ENCODE measurements around the gene METTL21A. TPM values are rescaled to one million over a fixed set of nuclear protein-coding genes. Genes with fewer than 3 reads are reported as not detected.
"Not testable (repeated sequence)": the region's sequence is repeated elsewhere in the genome, so short reads cannot be mapped to it uniquely, and the experiment has no call there.

The METTL21A gene
- total and polyA plus RNA-seq, 2 donors: 29.8 to 31.8 TPM

- no peaks in the 10 kb centered on the region for H3K36me3 ChIP-seq (ENCODE audit: control insufficient read depth in 2 of 2, insufficient read depth in 2 of 2, low read length in 1 of 2)
- no peak overlapping the region for H3K27ac ChIP-seq (ENCODE audit: low read depth in 1 of 2, low read length in 1 of 2)
- no peaks in the 10 kb centered on the region for H3K27me3 ChIP-seq (ENCODE audit: control insufficient read depth in 2 of 2, insufficient read depth in 1 of 2, low read length in 1 of 2)
- no peak overlapping the region for H3K4me3 ChIP-seq (ENCODE audit: low read length in 2 of 2)
- H3K9me3 ChIP-seq (ENCODE audit: control insufficient read depth in 2 of 2, insufficient read depth in 1 of 2, low read length in 1 of 2): no peaks in the 10 kb centered on the region
- no peak for DNase-seq (ENCODE audit: low read depth in 6 of 9, low spot score in 9 of 9)
- 96% methylated on average over 7 of the region's 7 CpGs for WGBS
- H3K4me1 ChIP-seq (ENCODE audit: control insufficient read depth in 2 of 2, insufficient read depth in 2 of 2, low read length in 2 of 2): no peaks in the 10 kb centered on the region
Measured at GRCh38 chr2:207660994-207661393, 35.8 kb upstream of the METTL21A start.

- no peaks in the 10 kb centered on the region for H3K4me1 ChIP-seq (ENCODE audit: control insufficient read depth in 2 of 2, insufficient read depth in 2 of 2, low read length in 2 of 2)
- 95% methylated on average over 4 of the region's 4 CpGs for WGBS
- no peaks in the 10 kb centered on the region for H3K9me3 ChIP-seq (ENCODE audit: control insufficient read depth in 2 of 2, insufficient read depth in 1 of 2, low read length in 1 of 2)
- H3K27me3 ChIP-seq (ENCODE audit: control insufficient read depth in 2 of 2, insufficient read depth in 1 of 2, low read length in 1 of 2): no peaks in the 10 kb centered on the region
- no peak overlapping the region for H3K4me3 ChIP-seq (ENCODE audit: low read length in 2 of 2)
- no peaks in the 10 kb centered on the region for H3K36me3 ChIP-seq (ENCODE audit: control insufficient read depth in 2 of 2, insufficient read depth in 2 of 2, low read length in 1 of 2)
- no peak overlapping the region for H3K27ac ChIP-seq (ENCODE audit: low read depth in 1 of 2, low read length in 1 of 2)
- DNase-seq (ENCODE audit: low read depth in 6 of 9, low spot score in 9 of 9): no peak
Measured at GRCh38 chr2:207658156-207658555, 33.0 kb upstream of the METTL21A start.

- 80% methylated on average over 4 of the region's 4 CpGs for WGBS
- Histone ChIP-seq H3K9me3 (ENCODE audit: control insufficient read depth in 2 of 2, insufficient read depth in 1 of 2, low read length in 1 of 2) (no peaks in the 10 kb centered on the region), H3K4me1 (ENCODE audit: control insufficient read depth in 2 of 2, insufficient read depth in 2 of 2, low read length in 2 of 2) (no peaks in the 10 kb centered on the region), H3K27ac (ENCODE audit: low read depth in 1 of 2, low read length in 1 of 2) (no peak overlapping the region), H3K4me3 (ENCODE audit: low read length in 2 of 2) (no peak overlapping the region), H3K36me3 (ENCODE audit: control insufficient read depth in 2 of 2, insufficient read depth in 2 of 2, low read length in 1 of 2) (no peaks in the 10 kb centered on the region), H3K27me3 (ENCODE audit: control insufficient read depth in 2 of 2, insufficient read depth in 1 of 2, low read length in 1 of 2) (no peaks in the 10 kb centered on the region)
- DNase-seq (ENCODE audit: low read depth in 6 of 9, low spot score in 9 of 9): no peak
Measured at GRCh38 chr2:207655000-207655399, 29.8 kb upstream of the METTL21A start.

GRCh38 chr2:207646582-207646981 is 21.4 kb upstream of the METTL21A start:
- DNase-seq (ENCODE audit: low read depth in 6 of 9, low spot score in 9 of 9); H3K27ac ChIP-seq (ENCODE audit: low read depth in 1 of 2, low read length in 1 of 2); H3K27me3 ChIP-seq (ENCODE audit: control insufficient read depth in 2 of 2, insufficient read depth in 1 of 2, low read length in 1 of 2); H3K36me3 ChIP-seq (ENCODE audit: control insufficient read depth in 2 of 2, insufficient read depth in 2 of 2, low read length in 1 of 2); H3K4me1 ChIP-seq (ENCODE audit: control insufficient read depth in 2 of 2, insufficient read depth in 2 of 2, low read length in 2 of 2); H3K4me3 ChIP-seq (ENCODE audit: low read length in 2 of 2); H3K9me3 ChIP-seq (ENCODE audit: control insufficient read depth in 2 of 2, insufficient read depth in 1 of 2, low read length in 1 of 2): not testable (repeated sequence)
- WGBS: 97% methylated on average over 7 of the region's 7 CpGs

- Histone ChIP-seq H3K4me1 (ENCODE audit: control insufficient read depth in 2 of 2, insufficient read depth in 2 of 2, low read length in 2 of 2) (no peaks in the 10 kb centered on the region), H3K36me3 (ENCODE audit: control insufficient read depth in 2 of 2, insufficient read depth in 2 of 2, low read length in 1 of 2) (no peaks in the 10 kb centered on the region), H3K9me3 (ENCODE audit: control insufficient read depth in 2 of 2, insufficient read depth in 1 of 2, low read length in 1 of 2) (peaks cover 0 to 8% of the 10 kb centered on the region in 2 donors)
Measured at GRCh38 chr2:207643892-207644291, 18.7 kb upstream of the METTL21A start.

GRCh38 chr2:207640661-207641060 is 15.5 kb upstream of the METTL21A start:
- 89% methylated on average over 1 of the region's 1 CpG for WGBS
- no peaks in the 10 kb centered on the region for H3K4me1 ChIP-seq (ENCODE audit: control insufficient read depth in 2 of 2, insufficient read depth in 2 of 2, low read length in 2 of 2)

More at GRCh38 chr2:207643892-207644291, 18.7 kb upstream of the METTL21A start:
- 95% methylated on average over 1 of the region's 1 CpG for WGBS
- Histone ChIP-seq H3K27me3 (ENCODE audit: control insufficient read depth in 2 of 2, insufficient read depth in 1 of 2, low read length in 1 of 2) (no peaks in the 10 kb centered on the region), H3K4me3 (ENCODE audit: low read length in 2 of 2) (no peak overlapping the region), H3K27ac (ENCODE audit: low read depth in 1 of 2, low read length in 1 of 2) (no peak overlapping the region)
- no peak for DNase-seq (ENCODE audit: low read depth in 6 of 9, low spot score in 9 of 9)

GRCh38 chr2:207640160-207640559 is 15.0 kb upstream of the METTL21A start:
- peaks cover 0 to 8% of the 10 kb centered on the region in 2 donors for H3K9me3 ChIP-seq (ENCODE audit: control insufficient read depth in 2 of 2, insufficient read depth in 1 of 2, low read length in 1 of 2)
- no peak overlapping the region for H3K4me3 ChIP-seq (ENCODE audit: low read length in 2 of 2)
- no peaks in the 10 kb centered on the region for H3K27me3 ChIP-seq (ENCODE audit: control insufficient read depth in 2 of 2, insufficient read depth in 1 of 2, low read length in 1 of 2)
- no peaks in the 10 kb centered on the region for H3K36me3 ChIP-seq (ENCODE audit: control insufficient read depth in 2 of 2, insufficient read depth in 2 of 2, low read length in 1 of 2)
- no peak overlapping the region for H3K27ac ChIP-seq (ENCODE audit: low read depth in 1 of 2, low read length in 1 of 2)
- no peak for DNase-seq (ENCODE audit: low read depth in 6 of 9, low spot score in 9 of 9)
- no peaks in the 10 kb centered on the region for H3K4me1 ChIP-seq (ENCODE audit: control insufficient read depth in 2 of 2, insufficient read depth in 2 of 2, low read length in 2 of 2)

More at GRCh38 chr2:207640661-207641060, 15.5 kb upstream of the METTL21A start:
- no peak overlapping the region for H3K4me3 ChIP-seq (ENCODE audit: low read length in 2 of 2)
- H3K27me3 ChIP-seq (ENCODE audit: control insufficient read depth in 2 of 2, insufficient read depth in 1 of 2, low read length in 1 of 2): no peaks in the 10 kb centered on the region
- H3K9me3 ChIP-seq (ENCODE audit: control insufficient read depth in 2 of 2, insufficient read depth in 1 of 2, low read length in 1 of 2): peaks cover 0 to 8% of the 10 kb centered on the region in 2 donors
- no peak overlapping the region for H3K27ac ChIP-seq (ENCODE audit: low read depth in 1 of 2, low read length in 1 of 2)
- DNase-seq (ENCODE audit: low read depth in 6 of 9, low spot score in 9 of 9): no peak
- H3K36me3 ChIP-seq (ENCODE audit: control insufficient read depth in 2 of 2, insufficient read depth in 2 of 2, low read length in 1 of 2): no peaks in the 10 kb centered on the region

- 98% methylated on average over 3 of the region's 3 CpGs for WGBS
- not testable (repeated sequence) for DNase-seq (ENCODE audit: low read depth in 6 of 9, low spot score in 9 of 9); H3K4me1 ChIP-seq (ENCODE audit: control insufficient read depth in 2 of 2, insufficient read depth in 2 of 2, low read length in 2 of 2); H3K9me3 ChIP-seq (ENCODE audit: control insufficient read depth in 2 of 2, insufficient read depth in 1 of 2, low read length in 1 of 2); H3K36me3 ChIP-seq (ENCODE audit: control insufficient read depth in 2 of 2, insufficient read depth in 2 of 2, low read length in 1 of 2); H3K27ac ChIP-seq (ENCODE audit: low read depth in 1 of 2, low read length in 1 of 2); H3K27me3 ChIP-seq (ENCODE audit: control insufficient read depth in 2 of 2, insufficient read depth in 1 of 2, low read length in 1 of 2); H3K4me3 ChIP-seq (ENCODE audit: low read length in 2 of 2)
Measured at GRCh38 chr2:207639288-207639687, 14.1 kb upstream of the METTL21A start.

- Histone ChIP-seq H3K27me3 (ENCODE audit: control insufficient read depth in 2 of 2, insufficient read depth in 1 of 2, low read length in 1 of 2) (no peaks in the 10 kb centered on the region), H3K4me1 (ENCODE audit: control insufficient read depth in 2 of 2, insufficient read depth in 2 of 2, low read length in 2 of 2) (no peaks in the 10 kb centered on the region), H3K27ac (ENCODE audit: low read depth in 1 of 2, low read length in 1 of 2) (no peak overlapping the region), H3K4me3 (ENCODE audit: low read length in 2 of 2) (no peak overlapping the region), H3K9me3 (ENCODE audit: control insufficient read depth in 2 of 2, insufficient read depth in 1 of 2, low read length in 1 of 2) (peaks cover 0 to 4% of the 10 kb centered on the region in 2 donors), H3K36me3 (ENCODE audit: control insufficient read depth in 2 of 2, insufficient read depth in 2 of 2, low read length in 1 of 2) (no peaks in the 10 kb centered on the region)
- whole genome bisulfite sequencing: 88% methylated on average over 11 of the region's 11 CpGs
- no peak for DNase-seq (ENCODE audit: low read depth in 6 of 9, low spot score in 9 of 9)
Measured at GRCh38 chr2:207635468-207636200, 10.4 kb upstream of the METTL21A start.
